ENCODE results near the gene MELK. TPM values are rescaled to one million over a fixed set of nuclear protein-coding genes. Genes with fewer than 3 reads are reported as not detected.

The MELK gene
- total and polyA plus RNA-seq, 2 donors from 2014 or later = 1.1 TPM; not detected in 1

DNA sequence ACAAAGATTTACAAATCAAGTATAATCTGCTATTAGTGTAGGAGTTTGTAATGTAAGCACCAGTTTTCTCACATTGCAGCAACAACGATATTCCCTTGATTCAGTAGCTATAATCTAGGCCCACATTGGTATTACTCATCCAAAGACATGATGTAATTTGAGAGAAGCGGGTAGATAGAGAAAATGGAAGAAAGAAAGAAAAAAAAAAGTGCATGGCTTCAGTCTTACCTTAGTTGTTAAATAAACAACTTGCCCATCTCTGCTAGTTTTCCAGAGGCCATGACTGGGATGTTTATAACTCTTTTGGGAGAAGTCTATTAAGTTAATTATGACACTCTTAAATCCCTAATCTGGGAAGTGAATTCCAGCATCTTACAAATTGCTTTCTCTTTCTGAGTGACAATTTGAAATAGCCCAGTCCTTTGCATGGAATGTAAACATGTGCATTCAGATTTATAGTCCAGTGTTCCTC, 2.8 kb downstream of the MELK start:
- no peaks in the 10 kb centered on the region for H3K27me3 ChIP-seq (ENCODE audit: control insufficient read depth, insufficient read depth, low read length)
- intact Hi-C loops (cut with DNase I) = no loop called here
- no peak overlapping the region for H3K4me3 ChIP-seq (ENCODE audit: low read length in 3 of 3)
- H3K4me1 ChIP-seq (ENCODE audit: control insufficient read depth in 2 of 3, insufficient read depth in 2 of 3, low read depth in 1 of 3, low read length in 3 of 3) = peaks cover 0 to 6% (median 0%) of the 10 kb centered on the region in 3 donors
- TF ChIP-seq, protein P1, sequence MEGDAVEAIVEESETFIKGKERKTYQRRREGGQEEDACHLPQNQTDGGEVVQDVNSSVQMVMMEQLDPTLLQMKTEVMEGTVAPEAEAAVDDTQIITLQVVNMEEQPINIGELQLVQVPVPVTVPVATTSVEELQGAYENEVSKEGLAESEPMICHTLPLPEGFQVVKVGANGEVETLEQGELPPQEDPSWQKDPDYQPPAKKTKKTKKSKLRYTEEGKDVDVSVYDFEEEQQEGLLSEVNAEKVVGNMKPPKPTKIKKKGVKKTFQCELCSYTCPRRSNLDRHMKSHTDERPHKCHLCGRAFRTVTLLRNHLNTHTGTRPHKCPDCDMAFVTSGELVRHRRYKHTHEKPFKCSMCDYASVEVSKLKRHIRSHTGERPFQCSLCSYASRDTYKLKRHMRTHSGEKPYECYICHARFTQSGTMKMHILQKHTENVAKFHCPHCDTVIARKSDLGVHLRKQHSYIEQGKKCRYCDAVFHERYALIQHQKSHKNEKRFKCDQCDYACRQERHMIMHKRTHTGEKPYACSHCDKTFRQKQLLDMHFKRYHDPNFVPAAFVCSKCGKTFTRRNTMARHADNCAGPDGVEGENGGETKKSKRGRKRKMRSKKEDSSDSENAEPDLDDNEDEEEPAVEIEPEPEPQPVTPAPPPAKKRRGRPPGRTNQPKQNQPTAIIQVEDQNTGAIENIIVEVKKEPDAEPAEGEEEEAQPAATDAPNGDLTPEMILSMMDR (IDR thresholded peaks at IDR 0.05; ENCODE audit: borderline replicate concordance, extremely low read depth, insufficient read depth) = no peak
- H3K9ac ChIP-seq (ENCODE audit: low read length in 3 of 3) = no peak overlapping the region
- FAIRE-seq (no peak), DNase-seq (no peak)
- H3K36me3 ChIP-seq (ENCODE audit: control insufficient read depth in 2 of 3, insufficient read depth in 3 of 3, low read length in 3 of 3) = no peaks in the 10 kb centered on the region
- no peaks in the 10 kb centered on the region for H3K9me3 ChIP-seq (ENCODE audit: control insufficient read depth in 2 of 3, insufficient read depth in 1 of 3, low read length in 3 of 3)
- H3K27ac ChIP-seq (ENCODE audit: low read depth in 2 of 2, low read length in 2 of 2) = no peak overlapping the region

DNA sequence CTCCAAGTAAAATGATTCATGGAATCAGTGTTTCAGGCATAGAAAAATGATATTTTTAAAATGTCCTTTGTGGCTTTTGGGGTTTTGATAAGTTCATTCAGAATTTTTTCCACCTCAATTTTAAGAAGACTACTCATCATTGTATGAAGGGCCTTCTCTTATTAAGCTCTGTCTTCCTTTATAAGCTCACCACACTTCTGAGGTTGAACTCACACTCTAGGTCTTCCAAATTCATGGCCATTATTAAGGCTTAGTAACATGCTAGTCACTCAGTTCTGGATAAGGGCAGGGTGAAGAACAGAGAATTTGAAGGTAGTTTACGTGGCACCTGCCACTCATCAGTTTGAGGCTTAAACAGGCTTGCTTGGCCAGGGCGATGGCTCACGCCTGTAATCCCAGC, 4.2 kb downstream of the MELK start:
- H3K9me3 ChIP-seq (ENCODE audit: control insufficient read depth in 2 of 3, insufficient read depth in 1 of 3, low read length in 3 of 3) = no peaks in the 10 kb centered on the region
- intact Hi-C loops (cut with DNase I) = no loop called here
- no peaks in the 10 kb centered on the region for H3K27me3 ChIP-seq (ENCODE audit: control insufficient read depth, insufficient read depth, low read length)
- peaks cover 0 to 6% (median 0%) of the 10 kb centered on the region in 3 donors for H3K4me1 ChIP-seq (ENCODE audit: control insufficient read depth in 2 of 3, insufficient read depth in 2 of 3, low read depth in 1 of 3, low read length in 3 of 3)
- no peak overlapping the region for H3K9ac ChIP-seq (ENCODE audit: low read length in 3 of 3)
- TF ChIP-seq, protein P1 (IDR thresholded peaks at IDR 0.05; ENCODE audit: borderline replicate concordance, extremely low read depth, insufficient read depth) = no peak
- no peaks in the 10 kb centered on the region for H3K36me3 ChIP-seq (ENCODE audit: control insufficient read depth in 2 of 3, insufficient read depth in 3 of 3, low read length in 3 of 3)
- no peak overlapping the region for H3K27ac ChIP-seq (ENCODE audit: low read depth in 2 of 2, low read length in 2 of 2)
- DNase-seq = no peak
- no peak overlapping the region for H3K4me3 ChIP-seq (ENCODE audit: low read length in 3 of 3)
- no peak for FAIRE-seq

DNA sequence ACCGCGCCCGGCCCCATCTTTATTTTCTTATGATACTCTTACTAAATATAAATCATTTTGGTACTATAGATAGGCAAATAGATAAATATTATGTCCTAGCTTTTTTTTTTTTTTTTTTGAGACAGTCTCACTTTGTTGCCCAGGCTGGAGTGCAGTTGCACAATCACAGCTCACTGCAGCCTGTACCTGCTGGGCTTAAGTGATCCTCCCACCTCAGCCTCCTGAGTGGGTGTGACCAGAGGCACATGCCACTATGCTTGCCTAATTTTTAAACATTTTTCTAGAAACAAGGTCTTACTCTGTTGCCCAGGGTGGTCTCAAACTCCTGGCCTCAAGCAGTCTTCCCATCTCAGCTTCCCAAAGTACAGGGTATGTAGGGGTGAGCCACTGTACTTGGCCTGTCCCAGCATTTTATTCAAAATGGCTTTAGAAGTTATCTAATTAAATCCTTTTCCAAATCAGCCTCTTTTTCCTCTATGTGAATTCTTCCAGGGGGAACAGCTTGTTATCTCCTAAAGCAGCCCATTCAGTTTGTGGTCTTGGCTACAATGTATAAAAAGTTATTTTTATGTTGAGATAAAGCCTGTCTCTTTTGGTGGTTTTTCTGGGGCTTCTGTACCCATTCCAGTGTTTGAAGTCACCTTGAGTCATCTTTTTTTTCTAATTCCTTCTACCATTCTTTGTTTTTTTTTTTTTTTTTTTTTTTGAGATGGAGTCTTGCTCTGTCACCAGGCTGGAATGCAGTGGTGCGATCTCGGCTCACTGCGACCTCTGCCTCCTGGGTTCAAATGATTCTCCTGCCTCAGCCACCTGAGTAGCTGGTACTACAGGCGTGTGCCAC, 12.1 kb downstream of the MELK start:
- DNase-seq (no peak), FAIRE-seq (no peak)
- Histone ChIP-seq H3K9ac (ENCODE audit: low read length in 3 of 3) (no peak overlapping the region), H3K27ac (ENCODE audit: low read depth in 2 of 2, low read length in 2 of 2) (no peak overlapping the region), H3K9me3 (ENCODE audit: control insufficient read depth in 2 of 3, insufficient read depth in 1 of 3, low read length in 3 of 3) (no peaks in the 10 kb centered on the region), H3K4me3 (ENCODE audit: low read length in 3 of 3) (no peak overlapping the region), H3K4me1 (ENCODE audit: control insufficient read depth in 2 of 3, insufficient read depth in 2 of 3, low read depth in 1 of 3, low read length in 3 of 3) (no peaks in the 10 kb centered on the region), H3K27me3 (ENCODE audit: control insufficient read depth, insufficient read depth, low read length) (no peaks in the 10 kb centered on the region), H3K36me3 (ENCODE audit: control insufficient read depth in 2 of 3, insufficient read depth in 3 of 3, low read length in 3 of 3) (no peaks in the 10 kb centered on the region)
- intact Hi-C loops (cut with DNase I) = no loop called here
- TF ChIP-seq, protein P1 (IDR thresholded peaks at IDR 0.05; ENCODE audit: borderline replicate concordance, extremely low read depth, insufficient read depth) = no peak

Data from kidney (tissue), 14 donors.